ENCODE measurements around the gene NUCB1.
A peak's percentile ranks its signal among the peaks of the same experiment; 100 is the strongest.
"Not testable (repeated sequence)": the region's sequence is repeated elsewhere in the genome, so short reads cannot be mapped to it uniquely, and the experiment has no call there.

Gene NUCB1

DNA sequence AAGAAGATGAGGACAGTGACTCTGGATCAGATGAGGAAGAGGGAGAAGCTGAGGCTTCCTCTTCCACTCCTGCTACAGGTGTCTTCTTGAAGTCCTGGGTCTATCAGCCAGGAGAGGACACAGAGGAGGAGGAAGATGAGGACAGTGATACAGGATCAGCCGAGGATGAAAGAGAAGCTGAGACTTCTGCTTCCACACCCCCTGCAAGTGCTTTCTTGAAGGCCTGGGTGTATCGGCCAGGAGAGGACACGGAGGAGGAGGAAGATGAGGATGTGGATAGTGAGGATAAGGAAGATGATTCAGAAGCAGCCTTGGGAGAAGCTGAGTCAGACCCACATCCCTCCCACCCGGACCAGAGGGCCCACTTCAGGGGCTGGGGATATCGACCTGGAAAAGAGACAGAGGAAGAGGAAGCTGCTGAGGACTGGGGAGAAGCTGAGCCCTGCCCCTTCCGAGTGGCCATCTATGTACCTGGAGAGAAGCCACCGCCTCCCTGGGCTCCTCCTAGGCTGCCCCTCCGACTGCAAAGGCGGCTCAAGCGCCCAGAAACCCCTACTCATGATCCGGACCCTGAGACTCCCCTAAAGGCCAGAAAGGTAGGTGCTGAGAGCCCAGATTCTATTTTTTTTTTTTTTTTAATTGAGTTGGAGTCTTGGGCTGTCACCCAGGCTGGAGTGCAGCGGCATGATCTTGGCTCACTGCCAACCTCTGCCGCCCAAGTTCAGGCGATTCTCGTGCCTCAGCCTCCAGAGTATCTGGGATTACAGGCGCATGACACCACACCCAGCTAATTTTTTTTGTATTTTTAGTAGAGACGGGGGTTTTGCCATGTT is 25.6 kb upstream of the NUCB1 start:
- peak in 1 of 2 donors; percentile 46 for DNase-seq

DNA sequence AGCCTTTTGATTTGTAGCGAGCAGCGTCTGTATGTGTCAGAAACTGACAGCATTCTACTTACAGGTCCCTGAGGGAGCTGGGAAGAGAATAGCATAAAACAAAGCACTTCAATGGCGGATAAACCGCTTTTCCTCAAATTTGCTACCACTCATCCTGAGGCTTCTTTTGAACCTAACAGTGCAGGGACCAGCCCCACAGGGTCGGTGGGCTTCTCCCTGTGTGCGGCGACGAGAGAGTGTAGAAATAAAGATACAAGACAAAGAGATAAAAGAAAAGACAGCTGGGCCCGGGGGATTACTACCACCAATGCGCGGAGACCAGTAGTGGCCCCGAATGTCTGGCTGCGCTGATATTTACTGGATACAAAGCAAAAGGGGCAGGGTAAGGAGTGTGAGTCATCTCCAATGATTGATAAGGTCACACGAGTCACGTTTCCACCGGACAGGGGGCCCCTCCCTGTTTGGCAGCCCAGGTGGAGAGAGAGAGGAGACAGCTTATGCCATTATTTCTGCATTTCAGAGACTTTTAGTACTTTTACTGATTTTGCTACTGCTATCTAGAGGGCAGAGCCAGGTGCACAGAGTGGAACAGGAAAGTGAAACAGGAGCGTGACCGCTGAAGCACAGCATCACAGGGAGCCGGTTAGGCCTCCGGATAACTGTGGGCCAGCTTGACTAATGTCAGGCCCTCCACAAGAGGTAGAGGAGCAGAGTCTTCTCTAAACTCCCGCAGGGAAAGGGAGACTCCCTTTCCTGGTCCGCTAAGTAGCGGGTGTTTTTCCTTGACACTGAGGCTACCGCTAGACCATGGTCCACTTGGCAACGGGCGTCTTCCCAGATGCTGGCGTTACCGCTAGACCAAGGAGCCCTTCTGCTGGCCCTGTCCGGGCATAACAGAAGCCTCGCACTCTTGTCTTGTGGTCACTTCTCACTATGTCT is 23.8 kb upstream of the NUCB1 start:
- DNase-seq, result peak; percentile 19 to 20

DNA sequence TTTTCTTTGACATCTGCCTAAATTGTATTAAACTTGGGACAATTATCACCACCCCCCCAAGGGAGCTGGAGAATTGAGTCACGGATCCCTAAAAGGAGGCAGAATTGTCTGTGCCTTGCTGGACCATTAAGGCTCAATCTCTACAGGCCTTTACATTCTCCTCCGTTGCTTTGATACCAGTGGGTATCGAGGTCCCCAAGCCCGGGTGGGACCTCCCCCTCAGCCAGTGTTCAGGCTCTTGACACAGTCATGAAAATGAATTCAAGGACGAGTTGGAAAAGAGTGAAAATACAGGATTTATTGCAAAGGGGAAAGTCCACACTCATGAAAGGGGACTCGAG is 22.3 kb upstream of the NUCB1 start:
- no peak for DNase-seq

GRCh38 chr19:48878196-48879024 is 21.7 kb upstream of the NUCB1 start:
- peak in 1 of 2 donors; percentile 14 for DNase-seq

DNA sequence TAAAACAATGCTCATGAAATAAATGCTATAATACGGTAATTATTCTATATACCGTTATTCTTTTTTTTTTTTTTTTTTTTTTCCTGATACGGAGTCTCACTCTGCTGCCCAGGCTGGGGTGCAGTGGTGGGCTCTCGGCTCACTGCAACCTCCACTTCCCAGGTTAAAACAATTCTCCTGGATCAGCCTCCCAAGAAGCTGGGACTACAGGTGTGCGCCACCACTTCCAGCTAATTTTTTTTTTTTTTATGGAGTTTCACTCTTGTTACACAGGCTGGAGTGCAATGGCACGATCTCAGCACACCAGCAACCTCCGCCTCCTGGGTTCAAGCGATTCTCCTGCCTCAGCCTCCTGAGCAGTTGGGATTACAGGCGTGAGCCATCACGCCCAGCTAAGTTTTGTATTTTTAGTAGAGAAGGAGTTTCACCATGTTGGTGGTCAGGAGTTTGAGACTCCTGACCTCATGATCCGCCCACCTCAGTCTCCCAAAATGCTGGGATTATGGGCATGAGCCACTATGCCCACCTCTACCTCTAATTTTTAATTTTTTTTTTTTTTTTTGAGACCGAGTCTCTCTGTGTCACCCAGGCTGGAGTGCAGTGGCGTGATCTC is 21.0 kb upstream of the NUCB1 start:
- no peak for DNase-seq

DNA sequence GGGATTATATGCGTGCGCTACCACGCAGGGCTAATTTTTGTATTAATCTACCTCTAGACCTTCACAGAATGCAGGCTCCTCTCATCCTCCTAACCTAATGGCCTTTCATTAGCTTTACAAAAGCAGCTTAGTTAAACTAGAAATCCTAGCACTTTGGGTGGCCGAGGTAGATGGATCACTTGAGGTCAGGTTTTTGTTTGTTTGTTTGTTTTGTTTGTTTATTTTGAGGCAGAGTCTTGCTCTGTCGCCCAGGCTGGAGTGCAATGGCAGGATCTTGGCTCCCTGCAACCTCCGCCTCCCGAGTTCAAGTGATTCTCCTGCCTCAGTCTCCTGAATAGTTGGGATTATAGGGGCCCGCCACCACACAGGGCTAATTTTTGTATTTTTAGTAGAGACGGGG is 20.4 kb upstream of the NUCB1 start:
- DNase-seq, result not testable (repeated sequence)

GRCh38 chr19:48881741-48882657 is 18.1 kb upstream of the NUCB1 start:
- no peak for DNase-seq

DNA sequence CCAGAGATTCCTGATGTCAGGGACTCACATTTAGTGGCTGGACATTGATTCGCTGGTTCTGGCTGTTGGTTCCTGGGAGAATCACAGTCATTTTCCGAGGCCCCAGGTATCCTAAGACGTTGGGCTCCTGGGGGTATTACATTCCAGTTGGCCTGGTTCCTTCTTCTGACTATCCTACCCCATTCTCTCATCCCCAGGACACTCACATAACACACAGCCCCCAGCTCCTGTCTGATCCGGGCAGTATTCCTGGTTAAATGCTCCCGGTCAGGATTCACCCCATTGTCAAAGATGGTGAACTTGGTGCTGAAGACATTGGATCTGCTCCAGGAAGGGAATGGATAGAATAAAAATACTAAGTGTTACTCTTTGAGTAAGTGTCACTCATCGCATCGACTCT is 16.4 kb upstream of the NUCB1 start:
- DNase-seq, result no peak

GRCh38 chr19:48887861-48888612 is 12.1 kb upstream of the NUCB1 start:
- no peak for DNase-seq

DNA sequence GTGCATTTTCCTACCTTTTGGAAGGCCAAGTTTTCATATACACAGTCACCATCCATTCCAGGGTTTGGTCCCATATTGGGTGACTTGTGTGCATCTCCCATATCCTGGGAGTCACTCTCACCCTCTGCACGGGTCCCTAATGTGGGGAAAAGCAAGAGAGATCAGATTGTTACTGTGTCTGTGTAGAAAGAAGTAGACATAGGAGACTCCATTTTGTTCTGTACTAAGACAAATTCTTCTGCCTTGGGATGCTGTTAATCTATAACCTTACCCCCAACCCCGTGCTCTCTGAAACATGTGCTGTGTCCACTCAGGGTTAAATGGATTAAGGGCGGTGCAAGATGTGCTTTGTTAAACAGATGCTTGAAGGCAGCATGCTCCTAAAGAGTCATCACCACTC is 10.6 kb upstream of the NUCB1 start:
- DNase-seq, result not testable (repeated sequence)

- no peak for DNase-seq
Measured at GRCh38 chr19:48890551-48890950, 9.6 kb upstream of the NUCB1 start.

- DNase-seq, result no peak
Measured at GRCh38 chr19:48895226-48895625, 4.9 kb upstream of the NUCB1 start.

GRCh38 chr19:48896191-48896720 is 3.9 kb upstream of the NUCB1 start:
- no peak for DNase-seq

GRCh38 chr19:48897181-48897580 is 2.9 kb upstream of the NUCB1 start:
- no peak for DNase-seq

DNA sequence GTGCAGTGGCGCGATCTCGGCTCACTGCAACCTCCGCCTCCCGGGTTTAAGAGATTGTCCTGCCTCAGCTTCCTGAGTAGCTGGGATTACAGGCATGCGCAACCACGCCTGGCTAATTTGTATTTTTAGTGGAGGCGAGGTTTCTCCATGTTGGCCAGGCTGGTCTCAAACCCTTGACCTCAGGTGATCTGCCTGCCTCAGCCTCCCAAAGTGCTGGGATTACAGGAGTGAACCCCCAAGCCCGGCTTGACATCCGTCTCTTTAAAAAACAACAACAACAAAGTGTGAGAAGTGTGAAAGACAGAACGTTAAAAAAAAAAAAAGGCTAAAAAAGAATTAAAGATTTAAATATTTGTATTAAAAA is 744 bp upstream of the NUCB1 start:
- not testable (repeated sequence) for DNase-seq

GRCh38 chr19:48900477-48901406 is 630 bp downstream of the NUCB1 start:
- DNase-seq, result no peak

- DNase-seq, result not testable (repeated sequence)
Measured at GRCh38 chr19:48902291-48902690, 2.2 kb downstream of the NUCB1 start.

DNA sequence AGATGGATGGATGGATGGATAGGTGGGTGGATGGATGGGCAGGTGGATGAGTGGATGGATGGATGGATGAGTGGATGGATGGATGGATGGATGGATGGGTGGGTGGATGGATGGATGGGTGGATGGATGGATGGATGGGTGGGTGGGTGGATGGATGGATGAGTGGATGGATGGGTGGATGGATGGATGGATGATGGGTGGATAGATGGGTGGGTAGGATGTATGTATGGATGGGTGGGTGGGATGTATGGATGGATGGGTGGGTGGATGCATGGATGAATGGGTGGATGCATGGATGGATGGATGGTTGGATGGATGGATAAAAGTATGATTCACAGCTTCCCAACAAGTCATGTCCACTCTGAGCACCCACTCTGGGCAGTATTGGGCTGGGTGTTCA is 3.7 kb downstream of the NUCB1 start:
- DNase-seq, result not testable (repeated sequence)

GRCh38 chr19:48905664-48906063 is 5.6 kb downstream of the NUCB1 start:
- no peak for DNase-seq

All from bone marrow (tissue), 2 donors.